ENCODE results near the gene EFCAB14. TPM values are rescaled to one million over a fixed set of nuclear protein-coding genes. Genes with fewer than 3 reads are reported as not detected.
"Not testable (repeated sequence)": the region's sequence is repeated elsewhere in the genome, so short reads cannot be mapped to it uniquely, and the experiment has no call there.

EFCAB14 gene
- total and polyA plus RNA-seq, 2 of the 4 experiments (the other 2 are of a cell fraction), result 28.6 to 43.0 TPM

GRCh38 chr1:46662919-46663318 lies 56.0 kb downstream of the EFCAB14 start:
- H3K27me3 ChIP-seq (ENCODE audit: control insufficient read depth, insufficient read depth, low read length); H3K4me2 ChIP-seq (ENCODE audit: low read depth, low read length); dilution Hi-C loops (cut with HindIII; ENCODE audit: low sequenced_read_pairs, unreplicated experiment); H4K20me1 ChIP-seq (ENCODE audit: insufficient read depth, low read length); H3K9ac ChIP-seq (ENCODE audit: low read depth, low read length); ATAC-seq (ENCODE audit: low read depth); BruUV-seq (replicated peaks); CTCF ChIA-PET; H2BK20ac ChIP-seq (ENCODE audit: low read depth, low read length); H3K9me3 ChIP-seq (ENCODE audit: control insufficient read depth, insufficient read depth, low read length); H2AK9ac ChIP-seq (replicated peaks; ENCODE audit: low read depth, low read length, poor library complexity); H3K56ac ChIP-seq (ENCODE audit: extremely low read depth, insufficient read depth, low read length); H2AK5ac ChIP-seq (ENCODE audit: low read depth, low read length); H2BK120ac ChIP-seq (ENCODE audit: low read depth, low read length); H3K18ac ChIP-seq (ENCODE audit: low read depth, low read length); DNase-seq; H3K4me3 ChIP-seq (ENCODE audit: insufficient read depth, low read depth, low read length); intact Hi-C loops (cut with micrococcal nuclease); H3K9me1 ChIP-seq (ENCODE audit: insufficient read depth, low read length); H3K27ac ChIP-seq (ENCODE audit: insufficient read depth, low read length); H3K14ac ChIP-seq (replicated peaks; ENCODE audit: low read depth, low read length); POLR2A ChIA-PET (ENCODE audit: unreplicated experiment); H2BK5ac ChIP-seq (ENCODE audit: low read depth, low read length, poor library complexity, severe bottlenecking); H3K4ac ChIP-seq (ENCODE audit: low read depth, low read length); H4K5ac ChIP-seq (ENCODE audit: low read depth, low read length); H3K4me1 ChIP-seq (ENCODE audit: control insufficient read depth, insufficient read depth, low read length); H2AFZ ChIP-seq (replicated peaks; ENCODE audit: low read length, poor library complexity); H2BK15ac ChIP-seq (ENCODE audit: low read depth, low read length); H3K23ac ChIP-seq (ENCODE audit: low read depth, low read length); in situ Hi-C loops (cut with MboI; ENCODE audit: low sequenced_read_pairs); H4K91ac ChIP-seq (ENCODE audit: insufficient read depth, low read depth, low read length); H4K8ac ChIP-seq (ENCODE audit: low read depth in 2 of 2, low read length in 2 of 2): not testable (repeated sequence)
- no CpG with 5 or more reads among the region's 5 CpGs for WGBS, 2 experiments (ENCODE audit: extremely low coverage in 2 of 2, insufficient read length in 1 of 2)
- peaks cover 16 to 32% of the 10 kb centered on the region in 2 experiments for H3K79me1 ChIP-seq (ENCODE audit: low read depth in 1 of 2, low read length in 2 of 2)
- H3K36me3 ChIP-seq (ENCODE audit: control insufficient read depth, insufficient read depth, low read length), result peaks cover 13% of the 10 kb centered on the region

GRCh38 chr1:46660116-46660515 lies 58.8 kb downstream of the EFCAB14 start:
- H4K91ac ChIP-seq (ENCODE audit: insufficient read depth, low read depth, low read length); H3K4me1 ChIP-seq (ENCODE audit: control insufficient read depth, insufficient read depth, low read length); H3K56ac ChIP-seq (ENCODE audit: extremely low read depth, insufficient read depth, low read length); H2BK120ac ChIP-seq (ENCODE audit: low read depth, low read length); H3K9me3 ChIP-seq (ENCODE audit: control insufficient read depth, insufficient read depth, low read length); H3K9ac ChIP-seq (ENCODE audit: low read depth, low read length); H3K4me2 ChIP-seq (ENCODE audit: low read depth, low read length); H4K5ac ChIP-seq (ENCODE audit: low read depth, low read length); H3K23ac ChIP-seq (ENCODE audit: low read depth, low read length); H2AK5ac ChIP-seq (ENCODE audit: low read depth, low read length); H3K9me1 ChIP-seq (ENCODE audit: insufficient read depth, low read length); POLR2A ChIA-PET (ENCODE audit: unreplicated experiment); H2BK15ac ChIP-seq (ENCODE audit: low read depth, low read length); H2AFZ ChIP-seq (replicated peaks; ENCODE audit: low read length, poor library complexity); DNase-seq; ATAC-seq (ENCODE audit: low read depth); H3K27me3 ChIP-seq (ENCODE audit: control insufficient read depth, insufficient read depth, low read length); H3K18ac ChIP-seq (ENCODE audit: low read depth, low read length); H3K14ac ChIP-seq (replicated peaks; ENCODE audit: low read depth, low read length); BruUV-seq (replicated peaks); dilution Hi-C loops (cut with HindIII; ENCODE audit: low sequenced_read_pairs, unreplicated experiment); in situ Hi-C loops (cut with MboI; ENCODE audit: low sequenced_read_pairs); H4K20me1 ChIP-seq (ENCODE audit: insufficient read depth, low read length); H2BK5ac ChIP-seq (ENCODE audit: low read depth, low read length, poor library complexity, severe bottlenecking); CTCF ChIA-PET; intact Hi-C loops (cut with micrococcal nuclease); H3K4me3 ChIP-seq (ENCODE audit: insufficient read depth, low read depth, low read length); H3K27ac ChIP-seq (ENCODE audit: insufficient read depth, low read length); H3K4ac ChIP-seq (ENCODE audit: low read depth, low read length); H4K8ac ChIP-seq (ENCODE audit: low read depth in 2 of 2, low read length in 2 of 2); H2BK20ac ChIP-seq (ENCODE audit: low read depth, low read length); H2AK9ac ChIP-seq (replicated peaks; ENCODE audit: low read depth, low read length, poor library complexity): not testable (repeated sequence)
- peaks cover 18% of the 10 kb centered on the region for H3K36me3 ChIP-seq (ENCODE audit: control insufficient read depth, insufficient read depth, low read length)
- no CpG with 5 or more reads among the region's 5 CpGs for WGBS, 2 experiments (ENCODE audit: extremely low coverage in 2 of 2, insufficient read length in 1 of 2)
- H3K79me1 ChIP-seq (ENCODE audit: low read depth in 1 of 2, low read length in 2 of 2), result peaks cover 2 to 10% of the 10 kb centered on the region in 2 experiments; a peak in 1 of 4 replicates

All from IMR-90 (cell line).